ENCODE data around the gene RABGAP1L.
"Not testable (repeated sequence)": the region's sequence is repeated elsewhere in the genome, so short reads cannot be mapped to it uniquely, and the experiment has no call there.

RABGAP1L gene

GRCh38 chr1:174238845-174239501 is 79.7 kb downstream of the RABGAP1L start:
- DNase-seq, result not testable (repeated sequence)

GRCh38 chr1:174239541-174239940 is 80.2 kb downstream of the RABGAP1L start:
- no peak for DNase-seq

GRCh38 chr1:174242856-174243255 is 83.5 kb downstream of the RABGAP1L start:
- DNase-seq, result no peak

GRCh38 chr1:174243451-174244000 is 84.2 kb downstream of the RABGAP1L start:
- DNase-seq, result no peak

DNA sequence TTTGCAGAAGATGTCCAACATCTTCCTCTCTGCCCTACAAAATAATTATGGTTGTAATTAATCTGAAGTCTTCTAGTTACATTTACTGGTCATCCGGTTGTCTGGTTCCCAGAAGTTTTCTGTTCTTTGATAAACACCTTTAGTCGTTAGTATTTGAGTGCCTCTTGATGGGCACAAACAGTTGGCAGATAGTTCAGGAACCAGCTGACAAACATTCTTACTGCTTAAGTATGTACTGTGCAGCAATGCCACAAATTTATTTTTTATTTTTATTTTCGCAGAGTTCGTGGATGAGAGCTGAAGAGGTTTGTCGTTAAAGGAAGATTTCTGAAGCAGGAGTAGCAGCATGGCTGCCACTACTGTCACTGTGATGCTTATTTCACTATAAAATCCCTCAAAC is 84.7 kb downstream of the RABGAP1L start:
- DNase-seq, result no peak

DNA sequence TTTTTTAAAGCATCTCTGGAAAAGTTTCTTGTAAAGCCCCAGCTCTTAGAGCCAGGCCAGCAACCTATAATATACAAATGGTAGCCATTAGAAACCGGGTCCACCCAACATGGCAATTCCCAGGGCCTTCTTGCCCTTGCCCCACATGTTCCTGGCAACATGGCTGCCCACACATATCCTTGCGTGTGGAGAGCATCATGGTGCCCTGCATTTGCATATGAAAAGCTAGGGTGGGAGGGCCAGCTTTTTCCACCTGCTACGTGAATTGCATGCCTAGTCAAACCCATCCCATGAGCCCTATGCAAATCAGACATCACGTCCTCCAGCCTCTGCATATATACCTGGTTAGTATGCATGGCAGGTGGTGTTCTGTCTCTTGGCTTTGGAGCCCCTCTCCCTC is 88.2 kb downstream of the RABGAP1L start:
- no peak for DNase-seq

GRCh38 chr1:174248041-174248440 is 88.7 kb downstream of the RABGAP1L start:
- no peak for DNase-seq

DNA sequence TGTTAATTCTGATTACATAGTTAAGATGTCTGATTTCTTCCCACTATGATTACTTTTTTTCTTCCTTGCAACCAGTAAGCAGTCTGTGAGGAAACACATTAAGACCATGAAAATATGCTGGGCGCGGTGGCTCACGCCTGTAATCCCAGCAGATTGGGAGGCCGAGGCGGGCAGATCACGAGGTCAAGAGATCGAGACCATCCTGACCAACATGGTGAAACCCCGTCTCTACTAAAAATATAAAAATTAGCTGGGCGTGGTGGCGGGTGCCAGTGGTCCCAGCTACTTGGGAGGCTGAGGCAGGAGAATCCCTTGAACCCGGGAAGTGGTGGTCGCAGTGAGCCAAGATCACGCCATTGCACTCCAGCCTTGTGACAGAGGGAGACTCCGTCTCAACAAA is 97.1 kb downstream of the RABGAP1L start:
- DNase-seq, result not testable (repeated sequence)

DNA sequence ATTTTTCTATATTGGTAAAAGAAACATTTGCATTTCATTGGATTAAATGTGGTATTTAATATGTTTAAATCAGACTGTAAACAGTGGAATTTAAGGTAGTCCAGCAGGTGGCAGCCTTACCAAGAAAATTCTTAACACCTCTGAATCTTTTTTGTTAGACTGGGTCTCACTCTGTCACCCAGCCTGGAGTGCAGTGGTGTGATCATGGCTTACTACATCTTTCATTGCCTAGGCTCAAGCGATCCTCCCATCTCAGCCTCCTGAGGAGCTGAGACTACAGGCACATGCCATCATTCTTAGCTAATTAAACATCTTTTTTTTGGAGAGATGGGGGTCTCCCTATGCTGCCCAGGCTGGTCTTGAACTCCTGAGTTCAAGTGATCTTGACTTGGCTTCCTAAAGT is 98.8 kb downstream of the RABGAP1L start:
- peak in 19 of 56 donors; percentile 1 to 55 (median 11) for DNase-seq

- peak in 47 of 56 donors; percentile 5 to 71 (median 32) for DNase-seq
These were observed 103.3 kb downstream of the RABGAP1L start for GRCh38 chr1:174262349-174263241.

GRCh38 chr1:174265282-174265681 is 106.0 kb downstream of the RABGAP1L start:
- no peak for DNase-seq

- no peak for DNase-seq
These were observed 107.2 kb downstream of the RABGAP1L start for GRCh38 chr1:174266476-174266875.

DNA sequence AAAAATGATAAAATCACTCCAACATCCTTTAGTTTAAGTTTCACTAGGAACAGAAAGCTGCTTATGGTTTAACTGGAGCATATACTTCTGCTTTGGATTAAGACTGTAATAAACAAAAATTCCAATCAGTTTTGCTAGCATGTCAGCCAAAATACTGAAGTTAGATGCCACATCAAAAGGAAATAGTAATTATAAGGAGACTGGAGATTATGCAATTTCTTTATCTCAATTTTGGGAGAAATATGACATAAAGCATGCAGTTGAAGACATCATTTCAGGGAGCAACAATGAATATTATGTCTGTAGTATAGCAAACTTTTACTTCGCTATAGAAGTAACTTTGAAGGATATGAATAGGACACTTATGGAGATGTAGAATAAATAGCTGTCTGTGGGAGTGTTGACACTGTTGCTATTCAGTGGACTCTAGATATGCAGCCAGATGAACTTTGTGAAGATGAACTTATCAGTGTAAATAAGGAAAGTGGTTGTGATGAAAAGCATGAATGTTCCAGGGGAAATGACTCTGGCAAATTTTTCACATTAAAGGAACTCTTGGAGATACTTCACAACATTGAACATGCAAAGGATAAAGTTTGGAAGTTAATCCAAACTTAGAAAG is 107.8 kb downstream of the RABGAP1L start:
- no peak for DNase-seq

DNA sequence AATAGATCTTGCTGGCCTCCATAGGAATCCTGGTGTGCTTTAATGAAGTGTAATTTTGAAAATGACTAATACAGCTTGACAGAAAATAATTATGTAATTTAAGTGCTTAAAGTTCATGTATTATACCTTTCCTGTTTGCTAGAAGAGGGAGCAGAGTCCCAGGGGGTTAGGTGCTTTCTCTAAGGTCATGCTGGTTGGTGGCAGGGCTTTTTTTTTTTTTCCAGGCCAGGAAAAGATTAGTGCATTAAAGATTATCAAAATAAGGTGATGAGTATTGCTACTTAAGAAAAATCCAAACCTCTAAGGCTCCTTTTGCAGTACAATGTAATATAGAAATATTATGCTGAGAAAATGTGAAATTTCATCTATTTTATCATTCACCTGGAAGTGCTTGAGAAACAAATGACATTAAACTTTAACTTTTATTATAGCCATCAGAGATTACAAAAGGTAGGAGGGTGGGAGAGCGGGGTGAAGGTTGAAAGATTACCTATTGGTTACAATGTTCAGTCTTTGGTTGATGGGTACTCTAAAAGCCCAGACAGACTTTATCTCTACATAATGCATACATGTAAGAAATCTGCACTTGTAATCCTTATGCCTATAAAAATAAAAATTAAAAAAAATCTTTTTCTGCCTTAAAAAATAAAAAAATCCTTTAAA is 110.8 kb downstream of the RABGAP1L start:
- peak in 1 of 56 donors; percentile 1 for DNase-seq

DNA sequence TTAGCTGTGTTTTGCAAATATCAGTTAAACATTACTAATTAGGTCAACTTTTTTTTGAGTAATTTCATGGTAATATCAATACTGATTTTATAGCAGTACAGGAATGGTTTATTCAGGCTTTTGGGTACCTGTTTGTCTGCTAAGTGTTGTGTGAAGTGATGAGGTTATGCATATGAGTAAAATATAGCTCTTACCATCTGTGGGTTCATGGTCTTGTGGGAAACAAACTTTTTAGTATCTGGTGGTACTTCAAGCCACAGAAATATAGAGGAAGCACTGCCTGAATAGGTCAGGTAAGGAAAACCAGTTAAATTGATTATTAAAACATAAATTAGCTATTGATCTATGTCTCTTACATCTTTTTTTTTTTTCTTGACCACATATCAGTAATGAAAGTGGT is 113.9 kb downstream of the RABGAP1L start:
- DNase-seq, result no peak

DNA sequence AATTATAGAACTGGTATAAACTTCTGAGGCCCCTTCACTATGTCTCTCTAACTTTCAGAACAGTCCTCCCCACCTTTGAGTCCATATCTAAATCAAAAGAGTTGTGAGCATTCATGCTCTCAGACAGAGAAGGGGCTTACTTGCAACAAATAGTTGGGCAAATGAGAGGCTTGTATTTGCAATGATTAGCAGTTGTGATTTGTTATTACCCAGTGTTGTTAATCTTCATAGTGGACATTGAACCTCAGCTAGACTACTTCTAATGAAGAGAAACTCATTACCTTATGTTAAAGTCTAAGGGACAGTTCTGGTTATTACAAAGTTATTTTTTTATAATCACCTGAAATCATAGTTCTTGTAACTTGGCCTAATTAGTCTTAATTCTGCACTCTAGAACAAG is 114.5 kb downstream of the RABGAP1L start:
- no peak for DNase-seq

DNA sequence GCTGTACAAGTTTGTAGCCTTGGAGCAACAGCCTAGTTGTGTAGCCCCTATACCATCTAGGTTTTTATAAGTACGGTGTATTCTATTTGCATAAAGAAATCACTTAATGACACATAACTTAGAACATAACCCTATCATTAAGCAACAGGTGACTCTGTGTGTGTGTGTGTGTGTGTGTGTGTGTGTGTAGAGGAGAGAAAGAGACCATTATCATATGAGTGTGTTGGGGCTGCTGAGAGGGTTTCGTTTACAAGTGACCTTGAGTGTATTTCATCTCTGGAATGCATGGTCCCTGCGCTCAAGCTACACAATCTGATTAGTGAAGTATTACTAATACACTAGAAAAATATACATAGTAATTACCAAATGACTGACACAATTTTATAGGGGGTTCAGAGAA is 115.1 kb downstream of the RABGAP1L start:
- no peak for DNase-seq

DNA sequence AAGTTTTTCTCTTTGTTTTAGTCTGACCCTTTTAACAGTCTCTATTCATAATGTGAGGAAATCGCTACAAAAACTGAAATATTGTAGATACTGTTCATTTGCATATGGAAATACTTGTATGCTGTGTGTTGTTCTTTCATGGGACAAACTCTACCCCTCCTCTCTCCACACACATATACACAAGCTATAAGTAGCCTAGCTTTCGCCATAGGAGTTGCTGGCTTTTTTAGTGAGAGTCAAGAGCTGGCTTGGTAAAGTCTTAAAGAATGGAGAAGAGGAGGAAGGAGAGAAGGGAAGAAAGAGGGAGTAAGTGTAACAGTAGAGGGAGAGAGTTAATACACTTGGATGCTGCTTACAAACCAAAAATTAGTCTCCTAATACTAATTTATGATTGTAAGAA is 115.6 kb downstream of the RABGAP1L start:
- no peak for DNase-seq

- DNase-seq, result no peak
These were observed 116.8 kb downstream of the RABGAP1L start for GRCh38 chr1:174276087-174276486.

DNA sequence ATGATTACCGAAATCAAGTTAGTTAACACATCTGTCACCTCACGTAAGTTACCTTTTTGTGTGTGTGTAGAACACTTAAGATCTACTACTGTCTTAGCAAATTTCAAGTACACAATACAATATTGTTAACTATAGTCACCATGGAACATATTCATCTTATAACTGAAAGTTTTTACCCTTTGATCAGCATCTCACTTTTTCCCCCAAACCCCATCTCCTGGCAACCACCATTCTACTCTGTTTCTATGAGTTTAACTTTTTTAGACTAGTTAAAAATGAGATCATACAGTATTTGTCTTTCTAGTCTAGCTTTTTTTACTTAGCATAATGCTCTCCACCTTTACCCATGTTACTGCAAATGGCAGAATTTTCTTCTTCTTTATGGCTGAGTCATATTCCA is 124.7 kb downstream of the RABGAP1L start:
- DNase-seq, result no peak

DNA sequence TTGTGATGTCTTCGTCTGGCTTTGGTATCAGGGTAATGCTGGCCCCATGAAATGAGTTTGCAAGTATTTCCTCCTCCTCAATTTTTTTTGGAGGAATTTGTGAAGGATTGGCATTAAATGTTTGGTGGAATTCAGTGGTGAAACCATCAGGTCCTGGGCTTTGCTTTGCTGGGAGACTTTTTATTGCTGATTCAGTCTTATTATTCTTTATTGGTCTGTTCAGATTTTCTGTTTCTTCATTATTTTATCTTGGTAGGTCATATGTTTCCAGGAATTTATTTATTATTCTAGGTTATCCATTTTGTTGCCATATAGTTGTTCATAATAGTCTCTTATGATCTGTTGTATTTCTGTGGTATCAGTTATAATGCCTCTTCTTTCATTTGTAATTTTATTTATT is 126.7 kb downstream of the RABGAP1L start:
- no peak for DNase-seq

Data from nucleus accumbens (tissue), 56 donors.